ENCODE data around the gene PCNX4.

- TF ChIP-seq, protein P1, sequence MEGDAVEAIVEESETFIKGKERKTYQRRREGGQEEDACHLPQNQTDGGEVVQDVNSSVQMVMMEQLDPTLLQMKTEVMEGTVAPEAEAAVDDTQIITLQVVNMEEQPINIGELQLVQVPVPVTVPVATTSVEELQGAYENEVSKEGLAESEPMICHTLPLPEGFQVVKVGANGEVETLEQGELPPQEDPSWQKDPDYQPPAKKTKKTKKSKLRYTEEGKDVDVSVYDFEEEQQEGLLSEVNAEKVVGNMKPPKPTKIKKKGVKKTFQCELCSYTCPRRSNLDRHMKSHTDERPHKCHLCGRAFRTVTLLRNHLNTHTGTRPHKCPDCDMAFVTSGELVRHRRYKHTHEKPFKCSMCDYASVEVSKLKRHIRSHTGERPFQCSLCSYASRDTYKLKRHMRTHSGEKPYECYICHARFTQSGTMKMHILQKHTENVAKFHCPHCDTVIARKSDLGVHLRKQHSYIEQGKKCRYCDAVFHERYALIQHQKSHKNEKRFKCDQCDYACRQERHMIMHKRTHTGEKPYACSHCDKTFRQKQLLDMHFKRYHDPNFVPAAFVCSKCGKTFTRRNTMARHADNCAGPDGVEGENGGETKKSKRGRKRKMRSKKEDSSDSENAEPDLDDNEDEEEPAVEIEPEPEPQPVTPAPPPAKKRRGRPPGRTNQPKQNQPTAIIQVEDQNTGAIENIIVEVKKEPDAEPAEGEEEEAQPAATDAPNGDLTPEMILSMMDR (conservative IDR thresholded peaks at IDR 0.05; ENCODE audit: low read length): no peak
- TF ChIP-seq EZH2phosphoT487 (IDR thresholded peaks at IDR 0.05; ENCODE audit: borderline replicate concordance, low read depth, low read length): no peak
Observed at GRCh38 chr14:60058087-60058486, 33.6 kb upstream of the PCNX4 start.

Measured in OCI-LY7 (cell line).